Tibial nerve (tissue), 4 donors: ENCODE measurements around the gene NDUFC2.

Experiments
- EP300 ChIP-seq, 2 donors: sonication (generic); formaldehyde crosslinking; IDR thresholded peaks; one replicate each; pipeline ENCODE4 v1.6.1; 2017; ENCODE audit warnings: antibody characterized with exemption in 2 of 2, mild to moderate bottlenecking in 1 of 2
- POLR2A ChIP-seq, 2 donors: fragments of 450-650 bp; IDR thresholded peaks; one replicate each; pipeline ENCODE4 v1.6.1; 2017; ENCODE audit warnings: antibody characterized with exemption in 2 of 2, mild to moderate bottlenecking in 2 of 2, moderate library complexity in 2 of 2
- TF ChIP-seq, protein P1 (sequence below), 5 experiments: fragments of 200-600 bp in 3 of 5; fragments of 450-650 bp in 2 of 5; sonication (generic) in 3 of 5; IDR thresholded peaks; one replicate each; pipeline ENCODE4 v1.5.1; 2016 to 2019; ENCODE audit warnings: antibody characterized with exemption in 5 of 5, mild to moderate bottlenecking in 3 of 5, moderate library complexity in 2 of 5

DNA sequence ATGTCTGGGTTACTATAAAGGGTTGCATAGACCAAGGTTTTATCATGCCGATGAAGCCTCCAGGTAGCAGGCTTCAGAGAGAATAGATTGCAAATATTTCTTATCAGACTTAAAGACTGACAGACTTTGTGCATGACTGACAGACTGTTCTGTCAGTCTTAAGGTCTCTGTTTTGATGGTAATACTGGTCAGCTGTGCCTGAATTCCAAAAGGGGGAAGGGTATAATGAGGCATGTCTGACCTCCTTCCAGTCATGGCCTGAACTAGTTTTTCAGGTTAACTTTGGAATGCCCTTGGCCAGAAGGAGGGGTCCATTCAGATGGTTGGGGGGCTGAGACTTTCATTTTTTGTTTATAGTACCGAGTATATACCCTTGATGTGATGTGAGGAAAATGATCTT, 51.9 kb downstream of the NDUFC2 start:
- TF ChIP-seq, protein P1, sequence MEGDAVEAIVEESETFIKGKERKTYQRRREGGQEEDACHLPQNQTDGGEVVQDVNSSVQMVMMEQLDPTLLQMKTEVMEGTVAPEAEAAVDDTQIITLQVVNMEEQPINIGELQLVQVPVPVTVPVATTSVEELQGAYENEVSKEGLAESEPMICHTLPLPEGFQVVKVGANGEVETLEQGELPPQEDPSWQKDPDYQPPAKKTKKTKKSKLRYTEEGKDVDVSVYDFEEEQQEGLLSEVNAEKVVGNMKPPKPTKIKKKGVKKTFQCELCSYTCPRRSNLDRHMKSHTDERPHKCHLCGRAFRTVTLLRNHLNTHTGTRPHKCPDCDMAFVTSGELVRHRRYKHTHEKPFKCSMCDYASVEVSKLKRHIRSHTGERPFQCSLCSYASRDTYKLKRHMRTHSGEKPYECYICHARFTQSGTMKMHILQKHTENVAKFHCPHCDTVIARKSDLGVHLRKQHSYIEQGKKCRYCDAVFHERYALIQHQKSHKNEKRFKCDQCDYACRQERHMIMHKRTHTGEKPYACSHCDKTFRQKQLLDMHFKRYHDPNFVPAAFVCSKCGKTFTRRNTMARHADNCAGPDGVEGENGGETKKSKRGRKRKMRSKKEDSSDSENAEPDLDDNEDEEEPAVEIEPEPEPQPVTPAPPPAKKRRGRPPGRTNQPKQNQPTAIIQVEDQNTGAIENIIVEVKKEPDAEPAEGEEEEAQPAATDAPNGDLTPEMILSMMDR (IDR thresholded peaks at IDR 0.05): no peak
- no peak for TF ChIP-seq POLR2A (IDR thresholded peaks at IDR 0.05)
- no peak for TF ChIP-seq EP300 (IDR thresholded peaks at IDR 0.05)
